Gastrocnemius medialis (tissue), 4 donors: ENCODE results near the gene RYR2. TPM values are rescaled to one million over a fixed set of nuclear protein-coding genes. Genes with fewer than 3 reads are reported as not detected.

Experiments used
- ATAC-seq, 2 donors: fragments of 150-250 bp; one replicate each; pipeline ENCODE4 v1.9.1; 2016
- DNase-seq, 2 donors: peaks; one replicate each; pipeline ENCODE4 v3.0.0-alpha.2; 2019
- H3K27ac ChIP-seq, 4 donors: fragments of 200-600 bp; sonication (generic); 1 replicate in 1 of 4; 2 replicates in 3 of 4; pipeline ENCODE4 v1.5.1; 2016 to 2018; ENCODE audit warnings: mild to moderate bottlenecking in 2 of 4, moderate library complexity in 1 of 4
- H3K27me3 ChIP-seq, 3 donors: fragments of 200-600 bp; sonication (generic) in 2 of 3; 1 replicate in 1 of 3; 2 replicates in 2 of 3; pipeline versions ENCODE4 v1.5.1 to v1.6.0; 2016 to 2019; ENCODE audit warnings: mild to moderate bottlenecking in 1 of 3, moderate library complexity in 1 of 3
- H3K36me3 ChIP-seq, 2 donors: fragments of 200-600 bp; sonication (generic) in 1 of 2; one replicate each; pipeline ENCODE4 v1.5.1; 2017 to 2018
- H3K4me1 ChIP-seq, 2 donors: fragments of 200-600 bp; sonication (generic) in 1 of 2; one replicate each; pipeline ENCODE4 v1.5.1; 2016 to 2017; ENCODE audit warnings: mild to moderate bottlenecking in 2 of 2
- H3K4me3 ChIP-seq, 4 donors: fragments of 200-600 bp; sonication (generic) in 3 of 4; 1 replicate in 1 of 4; 2 replicates in 3 of 4; pipeline ENCODE4 v1.5.1; 2016 to 2019; ENCODE audit warnings: mild to moderate bottlenecking in 2 of 4
- H3K9me3 ChIP-seq, 3 donors: fragments of 200-600 bp; sonication (generic) in 2 of 3; 1 replicate in 1 of 3; 2 replicates in 2 of 3; pipeline ENCODE4 v1.5.1; 2016 to 2019
- POLR2A ChIP-seq, 2 donors: fragments of 450-650 bp; IDR thresholded peaks; one replicate each; pipeline ENCODE4 v1.6.1; 2017; ENCODE audit warnings: antibody characterized with exemption in 2 of 2, mild to moderate bottlenecking in 2 of 2, moderate library complexity in 2 of 2
- in situ Hi-C, 4 donors: fragments of 200-750 bp; cut with MboI; loops; one replicate each; pipeline versions ENCODE4 v1.15.0 to v1.8.0; 2017; ENCODE audit warnings: low sequenced_read_pairs in 4 of 4
- intact Hi-C: fragments of 100-400 bp; cut with DNase I; formaldehyde crosslinking; loops from one replicate; pipeline ENCODE4 v1.15.1; 2023; ENCODE audit warnings: low total_unique reads
- total RNA-seq, 4 donors: library from RNA; depleted of rRNA; stranded (reverse); fragments of >200 nt; gene quantifications; one replicate each; pipeline versions ENCODE4 v1.1.0 to v1.2.3, GENCODE V29; 2016
- TF ChIP-seq, protein P1 (sequence below), 5 experiments: fragments of 450-650 bp in 3 of 5; fragments of 200-600 bp in 2 of 5; sonication (generic) in 2 of 5; IDR thresholded peaks in 4 of 5; conservative IDR thresholded peaks in 1 of 5; 1 replicate in 4 of 5; 2 replicates in 1 of 5; pipeline ENCODE4 v1.5.1; 2016 to 2019; ENCODE audit warnings: antibody characterized with exemption in 5 of 5, mild to moderate bottlenecking in 3 of 5, moderate library complexity in 3 of 5

The RYR2 gene
- total RNA-seq, 4 donors from 2014 or later: 0.04 to 0.16 (median 0.07) TPM

DNA sequence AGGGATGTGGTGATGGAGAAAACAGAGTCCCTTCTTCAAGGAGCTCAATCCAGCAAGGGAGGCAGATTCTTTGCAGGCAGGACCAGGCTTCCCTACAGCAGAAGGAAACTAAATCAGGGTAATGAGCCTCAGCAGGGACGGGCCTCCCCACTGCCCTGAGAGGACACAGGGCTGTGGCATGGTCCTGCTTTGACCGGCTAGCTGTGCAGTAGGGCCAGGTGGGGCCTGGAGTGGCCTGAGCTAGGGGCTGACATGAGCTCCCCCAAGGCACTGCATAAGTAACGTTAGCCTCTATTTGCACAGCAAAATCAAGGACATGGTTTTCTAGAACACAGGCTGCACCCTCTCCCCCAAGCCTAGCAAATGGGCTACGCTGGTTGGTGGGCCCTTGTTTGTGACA, 162.9 kb downstream of the RYR2 start:
- Histone ChIP-seq H3K4me3 (no peak overlapping the region), H3K4me1 (no peaks in the 10 kb centered on the region), H3K27me3 (no peaks in the 10 kb centered on the region), H3K36me3 (no peaks in the 10 kb centered on the region), H3K9me3 (no peaks in the 10 kb centered on the region), H3K27ac (no peak overlapping the region)
- no peak for TF ChIP-seq POLR2A (IDR thresholded peaks at IDR 0.05)
- TF ChIP-seq, protein P1, sequence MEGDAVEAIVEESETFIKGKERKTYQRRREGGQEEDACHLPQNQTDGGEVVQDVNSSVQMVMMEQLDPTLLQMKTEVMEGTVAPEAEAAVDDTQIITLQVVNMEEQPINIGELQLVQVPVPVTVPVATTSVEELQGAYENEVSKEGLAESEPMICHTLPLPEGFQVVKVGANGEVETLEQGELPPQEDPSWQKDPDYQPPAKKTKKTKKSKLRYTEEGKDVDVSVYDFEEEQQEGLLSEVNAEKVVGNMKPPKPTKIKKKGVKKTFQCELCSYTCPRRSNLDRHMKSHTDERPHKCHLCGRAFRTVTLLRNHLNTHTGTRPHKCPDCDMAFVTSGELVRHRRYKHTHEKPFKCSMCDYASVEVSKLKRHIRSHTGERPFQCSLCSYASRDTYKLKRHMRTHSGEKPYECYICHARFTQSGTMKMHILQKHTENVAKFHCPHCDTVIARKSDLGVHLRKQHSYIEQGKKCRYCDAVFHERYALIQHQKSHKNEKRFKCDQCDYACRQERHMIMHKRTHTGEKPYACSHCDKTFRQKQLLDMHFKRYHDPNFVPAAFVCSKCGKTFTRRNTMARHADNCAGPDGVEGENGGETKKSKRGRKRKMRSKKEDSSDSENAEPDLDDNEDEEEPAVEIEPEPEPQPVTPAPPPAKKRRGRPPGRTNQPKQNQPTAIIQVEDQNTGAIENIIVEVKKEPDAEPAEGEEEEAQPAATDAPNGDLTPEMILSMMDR (IDR thresholded peaks at IDR 0.05 in 4 of 5, conservative IDR thresholded peaks at IDR 0.05 in 1 of 5): no peak
- DNase-seq (no peak), ATAC-seq (no peak)
- in situ Hi-C loops: no loop called here
- intact Hi-C loops: no loop called here

DNA sequence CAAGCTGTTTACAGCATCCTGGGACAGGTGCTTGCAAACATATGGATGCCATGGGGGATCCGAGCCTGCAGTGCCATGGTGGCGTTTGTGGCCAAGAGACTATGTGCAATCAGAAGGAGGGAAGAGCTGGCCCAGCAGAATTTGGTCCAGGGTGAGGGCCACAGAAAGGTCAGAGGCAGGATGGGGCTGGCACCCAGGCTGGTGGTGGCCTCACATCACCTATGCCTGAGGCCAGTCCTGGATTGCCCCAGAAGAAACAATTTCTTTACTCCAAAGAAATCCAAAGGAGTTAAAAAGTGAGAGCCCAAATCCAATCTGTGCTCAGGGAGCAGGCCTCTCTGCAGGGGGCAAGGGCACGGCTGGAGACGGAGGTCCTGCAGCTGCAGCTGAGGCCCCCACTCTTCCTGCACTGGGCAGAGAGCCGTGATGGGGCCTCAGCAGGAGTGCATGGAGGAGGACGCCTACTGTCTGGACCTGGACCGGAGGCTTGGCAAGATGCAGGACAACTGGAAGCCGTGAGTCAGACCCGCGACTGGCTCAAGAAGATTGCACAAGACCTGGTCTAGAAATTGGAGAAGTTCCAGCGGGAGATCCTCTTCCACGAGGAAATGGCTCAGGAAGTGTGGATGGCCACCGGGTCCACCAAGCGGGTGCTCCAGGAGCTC, 163.5 kb downstream of the RYR2 start:
- in situ Hi-C loops (no loop called here), intact Hi-C loops (no loop called here)
- Histone ChIP-seq H3K27me3 (no peaks in the 10 kb centered on the region), H3K9me3 (no peaks in the 10 kb centered on the region), H3K4me1 (no peaks in the 10 kb centered on the region), H3K4me3 (no peak overlapping the region), H3K27ac (no peak overlapping the region), H3K36me3 (no peaks in the 10 kb centered on the region)
- ATAC-seq (peak in 1 of 2 donors; percentile 36), DNase-seq (peak; percentile 9 to 37)
- no peak for TF ChIP-seq POLR2A (IDR thresholded peaks at IDR 0.05)
- TF ChIP-seq, protein P1 (IDR thresholded peaks at IDR 0.05 in 4 of 5, conservative IDR thresholded peaks at IDR 0.05 in 1 of 5): no peak

DNA sequence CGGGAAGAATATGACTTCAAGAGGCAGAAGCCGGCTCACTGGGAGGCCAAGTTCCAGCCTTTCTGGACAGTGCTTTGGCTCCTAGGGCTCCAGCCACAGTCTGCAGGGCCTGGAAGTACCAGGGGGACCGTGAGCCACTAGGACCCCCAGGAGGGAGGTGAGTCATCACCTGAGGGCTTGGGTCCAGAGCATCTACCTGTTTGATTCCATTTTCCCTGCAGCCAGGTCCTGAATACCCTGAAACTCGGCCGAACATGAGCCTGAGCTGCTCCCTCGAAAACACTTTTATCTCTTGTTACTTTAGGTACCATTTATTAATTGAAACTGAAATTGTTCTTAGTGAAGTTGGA, 164.1 kb downstream of the RYR2 start:
- no peaks in the 10 kb centered on the region for H3K9me3 ChIP-seq
- H3K36me3 ChIP-seq: no peaks in the 10 kb centered on the region
- no peaks in the 10 kb centered on the region for H3K4me1 ChIP-seq
- H3K27me3 ChIP-seq: no peaks in the 10 kb centered on the region
- TF ChIP-seq, protein P1 (IDR thresholded peaks at IDR 0.05 in 4 of 5, conservative IDR thresholded peaks at IDR 0.05 in 1 of 5): no peak
- no peak for TF ChIP-seq POLR2A (IDR thresholded peaks at IDR 0.05)
- no peak for DNase-seq
- no peak overlapping the region for H3K4me3 ChIP-seq
- in situ Hi-C loops (no loop called here), intact Hi-C loops (no loop called here)
- no peak overlapping the region for H3K27ac ChIP-seq
- no peak for ATAC-seq

DNA sequence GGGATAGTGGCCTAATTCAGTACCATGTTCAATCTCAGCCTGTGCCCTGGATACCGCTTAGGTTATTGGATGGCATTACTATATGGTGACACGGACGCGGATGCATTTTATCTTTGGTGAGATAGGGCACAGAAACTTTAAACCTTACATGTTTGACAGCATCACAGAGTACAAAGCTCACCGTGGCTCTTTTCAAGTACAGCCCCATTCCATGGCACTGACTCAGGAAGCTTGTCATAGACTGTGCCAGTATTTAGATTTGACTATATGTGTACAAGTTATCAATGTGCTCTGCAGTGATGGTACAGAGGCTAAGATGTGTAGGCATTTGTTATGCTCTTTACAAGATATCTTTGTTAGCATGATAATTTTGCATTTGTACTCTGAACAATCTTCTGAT, 169.0 kb downstream of the RYR2 start:
- no peak overlapping the region for H3K4me3 ChIP-seq
- TF ChIP-seq, protein P1 (IDR thresholded peaks at IDR 0.05 in 4 of 5, conservative IDR thresholded peaks at IDR 0.05 in 1 of 5): no peak
- no peak for TF ChIP-seq POLR2A (IDR thresholded peaks at IDR 0.05)
- no peaks in the 10 kb centered on the region for H3K9me3 ChIP-seq
- H3K4me1 ChIP-seq: no peaks in the 10 kb centered on the region
- H3K27me3 ChIP-seq: no peaks in the 10 kb centered on the region
- no peak overlapping the region for H3K27ac ChIP-seq
- intact Hi-C loops: no loop called here
- ATAC-seq (no peak), DNase-seq (no peak)
- no peaks in the 10 kb centered on the region for H3K36me3 ChIP-seq
- in situ Hi-C loops: no loop called here

DNA sequence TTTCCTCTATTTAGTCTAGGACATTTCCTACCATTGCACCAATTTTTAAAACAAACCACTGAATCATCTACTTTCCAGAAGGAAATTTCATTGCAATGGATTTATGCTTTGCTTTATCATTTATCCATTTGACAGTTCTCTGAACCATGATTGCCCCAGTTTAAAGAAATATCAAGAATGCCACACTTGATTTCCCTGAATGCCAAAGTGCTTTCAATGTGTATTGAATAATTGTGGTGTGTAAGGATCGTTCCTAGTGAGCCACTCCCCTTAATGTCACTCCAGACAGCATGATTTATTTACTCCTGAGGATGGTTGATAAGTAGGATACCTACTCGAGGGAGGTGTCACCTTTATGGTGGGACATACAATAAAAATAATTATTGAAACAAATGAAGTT, 169.6 kb downstream of the RYR2 start:
- TF ChIP-seq POLR2A (IDR thresholded peaks at IDR 0.05): no peak
- TF ChIP-seq, protein P1 (IDR thresholded peaks at IDR 0.05 in 4 of 5, conservative IDR thresholded peaks at IDR 0.05 in 1 of 5): no peak
- no peak overlapping the region for H3K4me3 ChIP-seq
- intact Hi-C loops: no loop called here
- DNase-seq (no peak), ATAC-seq (no peak)
- in situ Hi-C loops: no loop called here
- no peaks in the 10 kb centered on the region for H3K4me1 ChIP-seq
- no peaks in the 10 kb centered on the region for H3K36me3 ChIP-seq
- no peaks in the 10 kb centered on the region for H3K9me3 ChIP-seq
- H3K27ac ChIP-seq: no peak overlapping the region
- no peaks in the 10 kb centered on the region for H3K27me3 ChIP-seq
